ENCODE measurements around the gene MAP2K4.

MAP2K4 gene

DNA sequence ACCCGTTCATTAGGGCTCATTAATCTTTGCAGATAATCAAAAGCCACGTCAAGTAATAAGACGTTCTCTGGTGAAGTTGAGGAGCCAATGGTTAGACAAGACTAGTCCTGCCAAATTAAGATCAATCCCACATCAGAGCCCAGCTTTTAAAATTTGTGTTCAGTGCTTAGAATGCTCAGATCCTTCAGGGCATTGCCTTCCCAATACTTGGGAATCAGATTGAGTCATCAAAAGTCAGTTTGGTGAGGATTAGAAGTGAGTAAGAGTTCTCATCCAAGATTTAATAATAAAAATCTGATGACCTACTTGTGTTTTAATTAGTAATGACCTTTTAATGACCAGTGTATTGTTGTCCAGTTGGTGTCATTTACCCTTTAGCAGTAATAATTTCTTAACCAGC is 19.8 kb downstream of the MAP2K4 start:
- no peak for DNase-seq

DNA sequence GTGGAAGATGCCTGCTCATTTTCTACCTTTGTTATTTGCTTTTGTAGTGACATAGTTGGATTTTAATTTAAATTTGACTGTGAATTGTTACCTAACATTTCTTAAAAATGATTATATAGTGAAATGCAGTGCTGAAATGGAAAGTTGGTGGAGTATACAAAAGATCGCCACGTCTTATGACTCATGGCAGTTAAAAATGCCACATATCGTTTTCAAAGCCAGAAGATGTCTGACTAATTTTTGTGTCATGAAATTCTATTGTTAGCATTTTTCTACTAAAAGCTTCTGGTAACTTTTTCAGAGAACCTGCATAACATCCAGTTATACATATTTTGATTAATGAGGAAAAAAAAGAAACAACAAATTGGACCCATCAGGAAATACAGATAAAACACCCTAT is 20.6 kb downstream of the MAP2K4 start:
- no peak for DNase-seq

DNA sequence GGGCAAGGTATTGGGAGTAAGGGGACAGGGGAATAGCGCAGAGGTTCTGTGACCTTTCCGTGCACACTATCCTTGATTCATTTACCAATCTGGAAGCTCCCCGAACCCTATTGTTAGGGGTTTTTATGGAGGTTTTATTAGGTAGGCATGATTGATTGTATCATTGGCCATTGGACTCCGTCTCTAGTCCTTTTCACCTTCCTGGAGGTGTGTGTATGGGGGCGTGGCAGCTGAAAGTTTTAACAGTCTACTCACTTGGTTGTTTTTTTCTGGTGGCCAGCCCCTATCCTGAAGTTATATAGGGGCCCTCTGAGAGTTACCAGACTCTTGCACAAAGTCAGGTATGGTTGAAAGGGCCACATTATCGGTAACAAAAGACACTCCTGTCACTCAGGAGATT is 23.0 kb downstream of the MAP2K4 start:
- DNase-seq = no peak

DNA sequence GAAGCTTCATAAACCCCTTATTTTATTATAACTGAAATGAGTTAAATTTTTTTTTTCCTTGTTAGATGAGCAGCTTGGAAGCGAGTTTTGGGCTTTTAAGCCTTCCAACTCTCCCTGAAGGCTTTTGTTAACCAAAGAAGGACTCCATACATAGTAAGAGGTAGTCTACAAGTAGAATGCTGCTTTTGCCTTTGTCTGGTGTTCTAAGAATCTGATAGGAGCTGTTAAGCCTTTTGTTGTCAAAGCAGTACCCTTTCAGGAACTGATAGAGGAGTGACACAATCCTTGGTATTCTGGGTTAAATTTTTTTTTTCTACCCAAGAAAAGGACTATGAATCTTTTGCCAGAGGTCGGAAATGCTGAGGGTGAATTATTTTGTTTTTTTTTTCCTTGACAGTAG is 26.1 kb downstream of the MAP2K4 start:
- no peak for DNase-seq

DNA sequence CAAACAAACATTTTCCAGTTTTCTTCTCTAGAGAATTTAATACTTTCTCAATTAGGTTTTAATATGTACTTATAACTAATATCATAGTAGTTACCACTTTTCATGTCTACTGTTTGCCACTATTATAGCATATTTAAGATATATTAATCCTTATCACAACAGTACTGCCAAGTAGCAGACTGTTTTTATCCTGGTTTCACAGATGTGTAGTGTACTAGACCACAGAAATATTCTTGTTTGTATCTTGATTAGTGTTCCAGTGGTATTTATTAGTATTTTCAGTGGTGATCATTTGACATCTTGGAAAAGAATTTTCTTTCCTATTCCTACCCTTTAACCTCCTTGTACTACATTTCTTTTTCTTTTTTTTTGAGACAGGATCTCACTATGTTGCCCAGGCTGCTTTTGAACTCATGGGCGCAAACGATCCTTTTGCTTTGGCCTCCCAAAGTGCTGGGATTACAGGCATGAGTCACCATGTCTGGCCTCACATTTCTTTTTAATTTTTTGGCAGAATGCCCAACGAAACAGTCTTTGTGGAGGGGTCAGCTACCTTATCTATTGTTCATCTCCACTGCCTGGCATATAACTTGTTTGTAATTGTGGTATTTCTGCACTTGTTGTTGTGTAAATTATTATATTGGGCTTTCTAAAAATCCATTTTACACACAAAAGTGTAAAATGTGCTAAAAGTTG is 27.2 kb downstream of the MAP2K4 start:
- no peak for DNase-seq

DNA sequence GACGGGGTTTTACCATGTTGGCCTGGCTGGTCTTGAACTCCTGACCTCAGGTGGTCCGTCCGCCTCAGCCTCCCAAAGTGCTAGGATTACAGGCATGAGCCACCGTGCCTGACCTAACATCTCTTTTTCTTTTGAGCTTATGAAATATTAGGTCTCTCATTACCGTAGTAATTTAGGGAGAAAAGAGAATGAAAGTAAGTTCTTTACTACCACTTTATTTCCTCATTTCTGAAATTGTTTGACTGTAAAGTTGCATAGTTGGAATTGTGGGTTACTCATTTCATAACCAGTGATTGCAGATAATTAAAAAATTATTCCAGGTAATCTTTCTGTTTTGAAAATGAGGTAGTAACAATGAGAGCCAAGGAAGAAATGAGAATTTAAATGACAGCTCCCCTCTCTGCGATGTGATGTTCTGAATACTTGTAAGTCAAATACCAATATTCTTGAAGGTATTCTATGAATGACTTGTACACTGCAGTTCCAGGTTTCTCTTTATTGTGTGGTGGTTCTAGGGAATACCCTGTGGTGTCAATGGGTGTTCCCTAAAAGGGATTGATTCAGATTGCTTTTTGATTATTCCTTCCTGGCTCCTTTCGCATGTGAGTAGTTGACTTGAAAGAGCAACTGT is 28.3 kb downstream of the MAP2K4 start:
- no peak for DNase-seq

DNA sequence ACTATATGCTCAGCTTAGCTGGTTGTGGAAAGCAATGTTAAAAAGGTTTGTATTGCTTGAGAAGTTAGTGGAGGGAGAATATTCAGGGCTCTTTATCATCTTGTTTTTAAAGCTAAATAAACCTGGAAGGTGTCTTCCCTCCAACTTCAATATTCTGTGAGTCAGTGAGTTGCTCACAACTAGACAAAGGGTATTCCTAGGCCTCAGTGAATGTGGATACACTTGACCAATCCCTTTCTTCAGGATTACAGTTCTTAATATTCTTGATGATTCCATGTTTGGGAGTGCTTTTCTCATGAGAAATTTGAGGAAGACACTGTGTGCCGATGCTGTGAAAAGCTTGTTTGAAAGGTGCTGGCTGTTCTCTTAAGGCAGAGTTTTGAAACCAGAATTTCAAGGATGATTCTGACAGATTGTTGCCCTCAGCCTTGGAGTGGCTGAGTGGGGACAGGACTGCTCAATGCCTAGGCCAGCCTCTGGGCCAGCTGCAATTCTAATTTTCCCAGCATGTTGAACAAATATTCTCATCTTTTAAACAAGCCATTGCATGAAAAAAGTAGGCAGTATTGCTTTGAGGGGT is 30.1 kb downstream of the MAP2K4 start:
- DNase-seq = no peak

DNA sequence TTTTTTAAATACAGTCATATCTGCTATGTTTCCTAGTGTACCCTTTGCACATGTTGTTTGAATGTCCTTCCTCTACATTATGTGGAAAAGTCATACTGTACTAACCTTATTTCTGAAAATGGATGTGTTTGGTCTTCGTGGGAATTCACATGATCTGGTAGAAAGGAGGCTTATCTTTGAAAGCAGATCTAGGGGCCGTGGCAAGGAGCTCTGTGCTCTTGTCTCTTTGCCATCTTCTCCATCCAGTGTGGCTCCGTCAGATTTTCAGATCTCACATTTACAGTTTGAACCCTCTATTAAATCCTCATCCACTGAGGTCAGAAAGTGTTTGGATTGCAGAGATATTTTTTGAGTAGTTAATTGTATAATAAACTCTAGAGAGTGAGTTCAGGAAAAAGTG is 32.9 kb downstream of the MAP2K4 start:
- no peak for DNase-seq

DNA sequence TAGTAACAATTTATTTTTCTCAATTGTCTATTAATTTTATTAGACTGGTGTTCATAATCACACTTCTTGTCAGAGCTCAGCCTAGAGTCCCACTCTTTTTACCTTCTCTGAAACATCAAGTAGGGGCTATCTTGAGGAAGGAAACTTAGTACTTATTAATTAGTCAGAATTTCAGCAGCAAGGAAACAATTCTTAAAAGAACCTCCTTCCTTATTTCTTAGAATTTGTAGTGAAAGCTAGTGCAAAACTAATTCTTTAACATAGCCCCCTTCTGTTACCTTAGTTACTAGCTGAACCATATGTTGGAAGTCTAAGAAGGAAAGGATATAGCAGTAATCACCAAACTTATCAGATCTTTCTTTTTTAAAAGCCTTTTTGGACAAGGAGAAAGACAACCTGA is 35.2 kb downstream of the MAP2K4 start:
- no peak for DNase-seq

DNA sequence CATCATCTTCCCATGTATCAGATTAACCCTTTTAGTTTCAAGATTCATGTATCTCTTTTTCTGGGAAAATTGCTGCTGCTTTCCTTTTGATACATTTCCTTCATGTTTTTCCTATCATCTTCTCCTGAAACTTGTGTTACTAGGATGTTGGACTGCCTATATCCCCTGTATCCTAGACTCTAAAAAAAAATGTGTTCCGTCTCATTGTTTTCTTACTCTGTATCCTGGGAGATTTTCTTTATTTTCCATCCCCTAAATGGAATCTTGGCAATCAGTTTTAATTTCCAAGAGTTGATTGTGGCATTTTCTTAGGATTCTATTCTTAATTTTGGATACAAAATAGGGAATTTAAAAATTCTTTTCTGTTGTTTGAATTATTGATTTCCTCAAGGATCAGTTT is 36.8 kb downstream of the MAP2K4 start:
- DNase-seq = no peak

DNA sequence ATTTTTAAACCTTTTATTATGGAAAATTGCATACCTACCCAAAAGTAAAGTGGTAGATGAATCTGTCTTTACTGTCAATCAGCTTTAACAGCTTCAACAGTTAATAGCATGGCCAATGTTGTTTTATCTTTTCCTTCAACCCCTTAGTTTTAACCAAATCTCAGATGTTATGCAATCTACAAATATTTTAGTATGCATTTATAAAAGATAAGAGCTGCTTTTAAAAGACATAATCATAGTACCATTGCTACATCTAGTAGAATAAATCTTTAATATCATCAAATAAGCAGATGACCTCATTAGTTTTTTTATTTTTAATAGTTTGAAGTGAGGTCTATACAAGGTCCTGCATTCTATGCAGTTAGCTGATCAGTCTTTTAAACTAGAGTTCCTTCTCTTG is 37.9 kb downstream of the MAP2K4 start:
- DNase-seq = no peak

DNA sequence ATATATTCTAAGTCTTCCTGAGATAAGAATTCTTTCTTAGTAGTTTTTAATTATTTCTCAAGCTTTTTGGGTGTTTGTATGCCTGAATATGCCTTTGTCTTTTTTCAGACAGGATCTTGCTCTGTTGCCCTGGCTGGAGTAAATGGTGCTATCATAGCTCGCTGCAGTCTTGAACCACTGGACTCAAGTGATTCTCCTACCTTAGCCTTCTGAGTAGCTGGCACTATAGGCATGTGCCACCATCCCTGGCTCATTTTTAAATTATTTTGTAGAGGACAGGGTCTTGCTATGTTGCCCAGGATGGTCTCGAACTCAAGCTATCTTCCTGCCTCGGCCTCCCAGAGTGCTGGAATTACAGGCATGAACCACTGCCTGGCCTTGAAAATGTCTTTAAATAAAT is 41.6 kb downstream of the MAP2K4 start:
- no peak for DNase-seq

DNA sequence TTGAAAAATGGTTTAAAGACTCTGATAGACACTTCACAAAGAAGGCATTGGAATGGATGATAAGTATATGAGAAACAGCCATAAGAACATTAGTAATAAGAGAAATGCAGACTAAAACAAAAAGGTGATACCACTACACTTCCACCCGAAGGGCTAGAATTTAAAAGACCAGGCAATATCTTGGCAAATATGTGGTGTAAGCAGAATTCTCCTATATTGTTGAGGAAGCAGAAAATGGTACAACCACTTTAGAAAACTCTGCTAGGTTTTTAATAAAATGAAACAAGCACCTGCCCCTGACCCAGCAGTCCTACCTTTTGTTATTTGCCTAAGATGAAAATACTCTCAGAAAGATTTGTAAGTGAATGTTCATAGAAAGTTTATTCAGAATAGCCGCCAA is 43.7 kb downstream of the MAP2K4 start:
- no peak for DNase-seq

DNA sequence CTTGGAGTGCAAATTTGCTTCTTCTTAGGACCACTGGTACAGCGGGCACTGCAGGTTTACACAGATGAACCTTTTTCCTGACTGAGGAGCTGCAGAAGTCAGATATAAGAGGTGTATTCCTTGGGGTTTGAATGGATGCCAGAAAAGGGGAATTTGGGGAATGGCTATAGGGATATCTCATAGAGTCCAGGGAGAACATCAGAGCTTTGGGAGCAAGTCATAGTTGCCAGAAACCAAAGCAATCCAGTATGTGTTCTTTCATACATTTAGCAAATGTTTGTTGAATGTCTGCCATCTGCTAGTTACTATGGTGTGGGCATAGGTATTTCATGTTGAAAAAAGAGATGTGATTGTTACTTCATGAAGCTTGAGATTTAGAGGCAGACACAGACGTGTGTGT is 46.8 kb downstream of the MAP2K4 start:
- no peak for DNase-seq

DNA sequence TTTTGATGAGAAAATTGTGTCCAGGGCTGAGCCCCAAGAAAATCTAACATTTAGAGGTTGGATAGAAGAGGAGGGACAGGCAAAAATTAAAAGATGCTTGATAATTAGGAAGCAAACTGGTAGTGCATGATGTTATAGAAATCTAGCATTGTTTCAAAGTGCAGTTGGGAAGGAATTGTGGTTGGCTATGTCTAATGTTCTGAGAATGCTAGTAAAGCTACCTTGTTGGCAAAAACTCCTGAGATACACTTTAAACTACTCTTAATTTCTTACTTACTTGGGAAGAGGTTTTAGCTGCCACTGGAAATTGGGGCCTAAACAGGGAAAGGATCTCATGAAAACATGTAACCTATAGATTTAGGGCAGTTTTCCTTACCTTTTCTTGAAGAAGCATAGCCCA is 48.3 kb downstream of the MAP2K4 start:
- DNase-seq = no peak

DNA sequence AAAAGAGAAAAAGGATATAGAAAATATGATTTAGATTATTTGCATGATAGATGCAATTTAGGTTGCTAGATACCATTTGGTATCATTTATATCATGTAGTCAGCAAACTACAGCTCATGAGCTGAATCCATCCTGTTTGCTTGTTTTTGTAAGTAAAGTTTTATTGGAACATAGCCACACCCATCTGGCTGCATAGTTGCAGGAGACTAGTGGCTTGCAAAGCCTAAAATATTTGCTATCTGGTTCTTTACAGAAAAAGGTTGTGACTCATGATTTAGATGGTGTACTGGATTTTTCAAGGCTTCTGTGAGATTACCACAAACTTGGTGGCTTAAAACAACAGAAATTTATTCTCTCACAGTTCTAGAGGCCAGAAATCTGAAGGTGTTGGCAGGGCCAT is 49.9 kb downstream of the MAP2K4 start:
- DNase-seq = no peak

DNA sequence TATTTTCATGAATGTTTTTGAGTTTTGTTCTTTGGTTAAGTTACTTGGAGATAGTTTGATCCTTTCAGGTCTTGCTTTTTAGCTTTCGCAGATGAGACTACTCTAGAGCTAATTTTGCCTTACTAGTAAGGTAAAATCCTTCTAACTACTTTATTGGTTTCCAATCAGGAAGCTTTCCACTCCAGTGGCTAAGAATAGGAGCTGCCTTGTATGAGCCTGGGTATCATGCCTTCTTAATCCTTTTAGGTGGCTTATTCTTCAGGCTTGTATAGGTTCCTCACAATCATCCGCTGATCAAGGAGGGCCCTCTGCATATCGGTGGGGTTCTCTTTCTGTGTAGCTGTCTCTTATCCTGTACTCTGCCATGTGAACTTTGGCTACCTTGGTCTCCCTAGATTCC is 53.7 kb downstream of the MAP2K4 start:
- no peak for DNase-seq

DNA sequence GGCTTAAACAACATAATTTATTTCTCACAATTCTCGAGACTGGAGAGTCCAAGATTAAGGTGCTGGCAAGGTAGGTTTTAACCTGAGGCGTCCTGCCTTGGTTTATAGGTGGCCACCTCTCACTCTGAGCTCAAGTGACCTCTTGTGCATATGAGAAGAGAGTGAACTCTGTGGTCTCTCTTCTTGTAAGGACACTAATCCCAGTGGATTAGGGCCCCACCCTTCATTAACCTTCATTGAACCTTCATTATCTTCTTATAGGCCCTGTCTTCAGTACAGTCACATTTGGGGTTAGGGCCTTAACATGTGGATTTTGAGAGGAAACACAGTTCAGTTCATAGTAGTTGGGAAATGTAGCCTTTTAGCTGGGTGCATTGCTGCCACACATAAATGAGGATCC is 57.1 kb downstream of the MAP2K4 start:
- DNase-seq = no peak

DNA sequence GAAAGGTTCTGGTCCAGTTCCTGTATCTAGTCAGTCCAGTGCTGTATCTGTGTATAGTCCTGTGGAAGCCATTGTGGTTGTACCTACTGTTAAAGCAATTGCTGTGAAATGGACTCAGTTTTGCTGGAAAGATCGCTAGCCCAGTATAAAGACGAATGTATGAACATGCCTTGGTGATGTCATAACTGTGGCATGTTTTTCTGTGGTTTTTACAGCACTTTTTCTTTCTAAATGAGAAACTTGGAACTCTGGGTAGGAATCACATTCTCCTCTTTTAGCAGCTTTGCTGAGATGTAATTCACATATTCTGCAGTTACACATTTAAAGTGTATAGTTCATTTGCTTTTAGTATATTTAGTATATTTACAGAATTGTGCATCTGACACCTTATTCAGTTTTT is 58.1 kb downstream of the MAP2K4 start:
- no peak for DNase-seq

DNA sequence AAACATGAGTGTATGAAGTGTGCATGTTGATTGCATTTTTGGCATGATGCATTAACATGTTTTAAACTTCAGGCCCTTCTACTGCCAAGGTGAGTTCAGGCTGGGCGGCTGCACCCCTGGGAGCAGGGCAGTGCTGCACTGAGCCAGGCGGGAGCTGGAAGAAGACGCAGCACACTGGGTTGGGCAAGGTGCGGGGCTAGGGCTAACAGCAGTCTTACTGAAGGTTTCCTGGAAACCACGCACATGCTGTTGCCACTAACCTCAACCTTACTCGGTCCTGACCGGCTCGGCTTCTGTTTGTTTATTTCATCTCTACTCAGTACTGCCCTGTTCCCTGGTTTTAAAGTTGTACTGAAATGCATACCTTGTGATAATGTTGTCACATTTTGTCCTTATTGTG is 61.0 kb downstream of the MAP2K4 start:
- DNase-seq = no peak

DNA sequence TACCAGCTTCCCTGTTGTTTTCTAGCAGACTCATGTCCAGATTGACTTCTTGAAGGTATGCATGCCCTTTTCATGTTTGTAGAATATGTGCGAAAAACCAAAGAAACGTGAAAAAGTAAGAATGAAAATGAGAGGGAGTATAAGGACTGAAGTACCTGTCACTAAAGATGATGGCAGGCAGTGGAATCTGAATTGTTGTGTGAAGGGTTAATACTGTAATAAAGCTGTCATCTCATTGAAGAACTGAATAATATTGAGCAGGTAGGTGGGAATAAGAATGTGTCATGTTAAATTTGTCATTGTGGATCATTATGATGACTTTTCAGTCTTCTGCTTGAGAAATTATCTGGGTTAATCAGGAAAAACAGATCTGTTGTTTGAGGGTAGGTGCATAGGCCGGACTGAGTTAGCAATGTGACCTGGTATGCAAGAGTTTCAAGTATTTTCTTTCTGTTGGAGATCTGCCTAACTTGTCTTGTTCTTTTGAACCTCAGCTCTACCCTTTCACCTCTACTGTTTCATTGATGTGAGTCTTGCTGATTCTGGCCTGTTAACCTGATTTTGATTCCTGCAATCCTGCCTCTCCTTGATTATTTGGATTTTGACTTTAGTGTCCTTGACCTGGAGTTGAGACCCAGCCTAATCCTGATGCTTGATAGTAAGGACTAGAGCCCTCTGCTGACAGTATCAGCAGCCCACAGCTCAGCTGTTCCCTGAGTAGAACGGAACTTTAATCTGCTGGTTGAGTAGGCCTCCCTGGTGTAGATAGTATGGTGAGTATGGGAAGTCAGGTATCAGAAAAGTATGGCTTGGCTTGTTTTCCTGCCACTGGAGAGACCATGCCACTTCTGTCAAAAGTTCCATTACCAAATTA is 64.6 kb downstream of the MAP2K4 start:
- no peak for DNase-seq

DNA sequence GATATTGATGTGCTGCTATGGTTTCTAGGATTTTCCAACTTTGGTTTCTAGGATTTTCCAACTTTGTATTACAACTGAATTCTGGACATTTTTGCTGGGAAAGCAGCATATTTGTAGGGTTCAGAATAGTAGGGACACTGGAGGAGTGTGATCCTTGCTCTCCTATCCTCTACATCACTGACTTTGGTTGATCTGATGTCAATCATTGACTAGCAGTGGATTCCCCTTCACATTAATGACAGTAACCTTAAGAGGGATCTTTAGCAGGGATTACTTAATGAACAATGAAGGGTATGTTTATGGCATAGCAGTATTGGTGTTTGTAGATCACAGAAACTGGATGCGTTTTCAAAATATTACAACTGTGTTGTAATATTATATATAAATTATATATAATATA is 67.4 kb downstream of the MAP2K4 start:
- DNase-seq = no peak

DNA sequence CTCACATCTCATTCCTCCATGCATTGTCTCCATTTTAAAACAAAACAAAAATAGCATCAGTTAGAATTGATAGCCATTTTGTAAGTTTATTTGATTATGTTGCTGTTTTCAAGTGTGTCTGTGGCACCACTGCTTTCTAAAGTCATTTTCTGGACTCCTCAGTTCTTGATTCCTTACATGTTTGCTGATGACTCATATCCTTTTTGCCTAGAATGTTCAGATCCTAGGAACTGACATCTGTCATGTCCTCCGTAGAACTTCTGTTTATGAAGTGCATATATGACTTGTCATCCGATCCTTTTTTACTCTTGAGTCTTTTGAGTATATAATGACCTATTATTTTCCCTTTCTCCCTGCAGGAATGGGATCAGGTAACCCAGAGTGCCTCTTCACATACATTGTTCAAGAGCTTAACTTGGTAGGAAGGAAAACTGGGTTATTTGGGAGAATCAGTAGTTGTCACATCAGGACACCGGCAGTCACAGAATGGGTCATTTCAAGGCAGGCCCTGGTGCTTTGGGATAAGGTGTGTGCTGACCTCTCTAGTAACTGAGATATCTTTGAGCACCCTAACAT is 69.2 kb downstream of the MAP2K4 start:
- no peak for DNase-seq

DNA sequence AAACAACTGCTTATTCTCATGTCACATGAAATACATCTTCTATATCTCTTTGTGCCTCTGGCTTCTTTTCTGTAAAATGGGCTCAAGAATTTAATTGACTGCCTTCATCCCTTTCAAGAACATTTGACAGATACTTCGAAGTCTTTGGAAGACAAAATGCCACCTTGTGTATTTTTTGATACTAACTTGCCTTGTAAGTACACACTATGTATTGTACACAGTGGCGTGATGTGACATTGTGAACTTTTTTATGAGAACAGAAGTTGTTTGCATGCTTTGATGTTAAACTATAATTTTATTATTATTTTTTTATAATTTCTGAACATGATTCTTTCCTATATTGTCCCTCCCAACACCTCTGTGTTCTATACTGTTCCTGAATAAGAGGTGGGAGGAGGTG is 73.7 kb downstream of the MAP2K4 start:
- no peak for DNase-seq

Measured in NCI-H1436 (cell line).